Astrocyte of the cerebellum (primary cell): ENCODE data around the gene TMF1.
A peak's percentile ranks its signal among the peaks of the same experiment; 100 is the strongest.

Experiments used
- DNase-seq: peaks from one replicate; pipeline ENCODE4 v3.0.0-alpha.2; 2011; ENCODE audit warnings: low read depth
- H3K4me3 ChIP-seq: 2 replicates; pipeline ENCODE4 v1.5.1; 2011; ENCODE audit warnings: mild to moderate bottlenecking, low read depth, low read length, moderate library complexity
- CTCF ChIP-seq: IDR thresholded peaks from 2 replicates; pipeline ENCODE4 v1.5.1; 2012; ENCODE audit warnings: low read length, low read depth, moderate library complexity, mild to moderate bottlenecking; ENCODE audit errors: missing control alignments
- in situ Hi-C: cut with HindIII; loops from 2 replicates; pipeline ENCODE4 v1.10.0; 2017; ENCODE audit warnings: low sequenced_read_pairs

TMF1 gene

GRCh38 chr3:69016102-69016501, 36.0 kb downstream of the TMF1 start:
- in situ Hi-C loops: no loop called here
- TF ChIP-seq CTCF: no peak
- no peak for DNase-seq
- no peak overlapping the region for H3K4me3 ChIP-seq

GRCh38 chr3:69014022-69014580, 38.0 kb downstream of the TMF1 start:
- peak overlapping the region; percentile 60 for H3K4me3 ChIP-seq
- DNase-seq: no peak
- TF ChIP-seq CTCF: no peak
- in situ Hi-C loops: no loop called here

- in situ Hi-C loops: no loop called here
- H3K4me3 ChIP-seq: peak within 1 kb of the TSS; percentile 60
- DNase-seq: peak; percentile 40
- TF ChIP-seq CTCF: peak; percentile 55
These were observed 38.7 kb downstream of the TMF1 start, which contains the start of gene EOGT for GRCh38 chr3:69013253-69014021. Gene EOGT (minus strand): TSS chr3:69013684. CDS start chr3:69009846, 3,838 bp downstream.

GRCh38 chr3:69012800-69013252, 39.3 kb downstream of the TMF1 start:
- in situ Hi-C loops: no loop called here
- peak overlapping the region; percentile 60 for H3K4me3 ChIP-seq
- no peak for TF ChIP-seq CTCF
- no peak for DNase-seq

GRCh38 chr3:69012100-69012799, 39.9 kb downstream of the TMF1 start:
- H3K4me3 ChIP-seq: peak overlapping the region; percentile 60
- in situ Hi-C loops: no loop called here
- no peak for DNase-seq
- no peak for TF ChIP-seq CTCF

GRCh38 chr3:69011096-69011730, 40.9 kb downstream of the TMF1 start:
- DNase-seq: no peak
- no peak overlapping the region for H3K4me3 ChIP-seq

More at GRCh38 chr3:69011096-69011730, 40.9 kb downstream of the TMF1 start:
- no peak for TF ChIP-seq CTCF
- in situ Hi-C loops: no loop called here
